ENCODE measurements around the gene PIK3R4. TPM values are rescaled to one million over a fixed set of nuclear protein-coding genes. Genes with fewer than 3 reads are reported as not detected.

PIK3R4 gene
- total RNA-seq, 1 experiment from 2014 or later, result 21.5 TPM

- ATAC-seq (no peak), DNase-seq (no peak)
- TF ChIP-seq EZH2 (IDR thresholded peaks at IDR 0.05; ENCODE audit: low read length, unreplicated experiment) (no peak), EZH2phosphoT487 (IDR thresholded peaks at IDR 0.05; ENCODE audit: borderline replicate concordance, low read length) (no peak)
- TF ChIP-seq, protein P1, sequence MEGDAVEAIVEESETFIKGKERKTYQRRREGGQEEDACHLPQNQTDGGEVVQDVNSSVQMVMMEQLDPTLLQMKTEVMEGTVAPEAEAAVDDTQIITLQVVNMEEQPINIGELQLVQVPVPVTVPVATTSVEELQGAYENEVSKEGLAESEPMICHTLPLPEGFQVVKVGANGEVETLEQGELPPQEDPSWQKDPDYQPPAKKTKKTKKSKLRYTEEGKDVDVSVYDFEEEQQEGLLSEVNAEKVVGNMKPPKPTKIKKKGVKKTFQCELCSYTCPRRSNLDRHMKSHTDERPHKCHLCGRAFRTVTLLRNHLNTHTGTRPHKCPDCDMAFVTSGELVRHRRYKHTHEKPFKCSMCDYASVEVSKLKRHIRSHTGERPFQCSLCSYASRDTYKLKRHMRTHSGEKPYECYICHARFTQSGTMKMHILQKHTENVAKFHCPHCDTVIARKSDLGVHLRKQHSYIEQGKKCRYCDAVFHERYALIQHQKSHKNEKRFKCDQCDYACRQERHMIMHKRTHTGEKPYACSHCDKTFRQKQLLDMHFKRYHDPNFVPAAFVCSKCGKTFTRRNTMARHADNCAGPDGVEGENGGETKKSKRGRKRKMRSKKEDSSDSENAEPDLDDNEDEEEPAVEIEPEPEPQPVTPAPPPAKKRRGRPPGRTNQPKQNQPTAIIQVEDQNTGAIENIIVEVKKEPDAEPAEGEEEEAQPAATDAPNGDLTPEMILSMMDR (conservative IDR thresholded peaks at IDR 0.05; ENCODE audit: low read depth, low read length), result no peak
- no peak overlapping the region for H3K4me3 ChIP-seq (ENCODE audit: low read length)
- no TSS peak for BruUV-seq (replicated peaks)
- no peak overlapping the region for H3K9ac ChIP-seq (ENCODE audit: low read length)
- 0 out of 2 replicates have a peak, but pooled peaks cover 8% of the 10 kb centered on the region for H3K27me3 ChIP-seq (ENCODE audit: low read length)
- H3K9me3 ChIP-seq (ENCODE audit: low read length), result no peaks in the 10 kb centered on the region
- no peaks in the 10 kb centered on the region for H3K36me3 ChIP-seq (ENCODE audit: low read depth, low read length)
- no peak overlapping the region for H3K4me2 ChIP-seq (ENCODE audit: low read length)
- no peaks in the 10 kb centered on the region for H4K20me1 ChIP-seq (ENCODE audit: low read length)
- ChIA-PET POLR2A (ENCODE audit: unreplicated experiment) (no interaction called here), CTCF (no interaction called here)
- H3K4me1 ChIP-seq (ENCODE audit: insufficient read depth, low read length), result no peaks in the 10 kb centered on the region
- H2AFZ ChIP-seq (ENCODE audit: low read length), result no peak overlapping the region
- no peaks in the 10 kb centered on the region for H3K9me2 ChIP-seq (replicated peaks; ENCODE audit: low read length)
- intact Hi-C loops (cut with micrococcal nuclease), result no loop called here
- H3K27ac ChIP-seq (ENCODE audit: low read length), result no peak overlapping the region
- H3F3A ChIP-seq (ENCODE audit: low read length, unreplicated experiment), result no peaks in the 10 kb centered on the region
- H3K79me2 ChIP-seq (ENCODE audit: low read length), result no peaks in the 10 kb centered on the region
These were observed 111.3 kb downstream of the PIK3R4 start for GRCh38 chr3:130635285-130635684.

Other genes starting within 250 kb of the PIK3R4 start
- gene COL6A6, start 229.7 kb downstream of the PIK3R4 start, total RNA-seq (2014; rRNA removed), result not detected in 2 replicates
- gene ATP2C1, start 147.3 kb upstream of the PIK3R4 start, total RNA-seq (2014; rRNA removed), result 34.0 and 49.1 TPM in 2 replicates